Measurements from ENCODE around the gene BRMS1.
"Not testable (repeated sequence)": the region's sequence is repeated elsewhere in the genome, so short reads cannot be mapped to it uniquely, and the experiment has no call there.

Gene BRMS1

DNA sequence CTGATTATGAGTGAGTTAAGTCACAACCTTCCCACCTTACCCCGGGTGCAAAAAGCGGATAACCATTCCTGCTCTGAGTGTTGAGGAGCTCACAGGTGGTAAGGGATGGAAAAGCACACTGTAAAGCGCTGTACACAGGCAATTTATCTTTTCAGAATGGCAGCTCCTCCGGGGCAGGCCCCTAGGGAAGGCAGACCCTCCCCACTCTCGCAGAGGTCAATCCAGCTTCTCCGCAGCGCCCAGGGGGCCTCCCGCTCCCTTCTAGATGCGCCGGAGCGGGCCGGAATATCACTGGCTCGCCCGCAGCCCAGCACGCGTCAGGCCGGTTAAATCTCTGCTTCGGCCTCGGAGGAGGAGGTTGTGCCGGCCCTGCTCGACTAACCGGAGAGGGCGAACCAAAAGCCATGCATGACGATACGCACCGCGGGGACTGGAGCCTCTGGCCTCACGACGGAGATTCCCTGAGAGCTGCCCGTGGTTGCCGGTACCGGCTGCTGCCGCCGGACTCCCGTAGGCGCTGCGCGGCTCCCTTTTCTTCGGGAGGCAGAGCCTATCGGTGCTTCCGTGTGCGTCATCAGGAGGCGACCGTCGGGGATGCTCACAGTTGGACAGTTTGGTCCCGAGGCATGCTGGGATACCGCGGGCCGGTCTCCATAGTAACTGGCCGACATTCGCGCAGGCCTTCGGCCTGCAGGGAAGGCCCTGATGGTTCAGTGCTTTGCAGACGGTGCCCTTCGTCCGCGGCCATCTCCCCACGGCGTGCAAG lies at the start of gene BRMS1:
TSS of gene BRMS1 (minus strand) at position 555 of the 766 bp plus-strand sequence. CDS start 2,870 bp downstream, outside the sequence.
- no peak for FAIRE-seq

DNA sequence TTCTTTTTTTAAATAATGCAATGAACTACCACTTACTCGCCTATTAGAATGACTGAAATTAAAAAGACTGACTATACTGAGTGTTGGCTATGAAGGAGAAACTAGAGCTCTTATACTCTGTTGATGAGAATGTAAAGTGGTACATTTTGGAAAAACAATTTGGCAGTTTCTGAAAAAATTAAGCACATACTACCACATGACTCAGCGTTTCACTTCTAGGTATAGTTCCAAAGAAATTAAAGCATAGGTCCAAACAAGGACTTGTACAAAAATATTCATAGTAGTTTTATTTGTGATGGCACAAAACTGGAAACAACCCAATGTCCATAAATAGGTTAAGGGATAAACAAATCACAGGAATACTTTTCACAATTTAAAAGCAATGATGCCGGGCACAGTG lies 49.0 kb upstream of the BRMS1 start:
- no peak for FAIRE-seq

GRCh38 chr11:66391322-66391721 lies 46.4 kb upstream of the BRMS1 start:
- FAIRE-seq = no peak

- no peak for FAIRE-seq
These were observed 44.0 kb upstream of the BRMS1 start for GRCh38 chr11:66388780-66389386.

GRCh38 chr11:66386171-66387069 lies 41.5 kb upstream of the BRMS1 start:
- FAIRE-seq = peak; percentile 52

GRCh38 chr11:66384316-66384715 lies 39.4 kb upstream of the BRMS1 start:
- FAIRE-seq = not testable (repeated sequence)

DNA sequence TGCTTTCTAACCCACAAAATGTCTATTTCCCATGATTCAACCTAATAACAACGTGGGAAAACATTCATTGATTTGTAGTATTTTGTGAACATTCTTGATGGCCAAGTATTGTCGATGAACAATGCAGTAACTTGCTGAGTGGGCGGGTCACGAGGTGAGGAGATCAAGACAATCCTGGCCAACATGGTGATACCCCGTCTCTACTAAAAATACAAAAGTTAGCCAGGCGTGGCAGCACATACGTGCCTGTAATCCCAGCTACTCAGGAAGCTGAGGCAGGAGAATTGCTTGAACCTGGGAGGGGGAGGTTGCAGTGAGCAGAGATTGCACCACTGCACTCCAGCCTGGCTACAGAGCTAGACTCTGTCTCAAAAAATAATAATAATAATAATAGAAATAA lies 35.4 kb upstream of the BRMS1 start:
- FAIRE-seq = not testable (repeated sequence)

DNA sequence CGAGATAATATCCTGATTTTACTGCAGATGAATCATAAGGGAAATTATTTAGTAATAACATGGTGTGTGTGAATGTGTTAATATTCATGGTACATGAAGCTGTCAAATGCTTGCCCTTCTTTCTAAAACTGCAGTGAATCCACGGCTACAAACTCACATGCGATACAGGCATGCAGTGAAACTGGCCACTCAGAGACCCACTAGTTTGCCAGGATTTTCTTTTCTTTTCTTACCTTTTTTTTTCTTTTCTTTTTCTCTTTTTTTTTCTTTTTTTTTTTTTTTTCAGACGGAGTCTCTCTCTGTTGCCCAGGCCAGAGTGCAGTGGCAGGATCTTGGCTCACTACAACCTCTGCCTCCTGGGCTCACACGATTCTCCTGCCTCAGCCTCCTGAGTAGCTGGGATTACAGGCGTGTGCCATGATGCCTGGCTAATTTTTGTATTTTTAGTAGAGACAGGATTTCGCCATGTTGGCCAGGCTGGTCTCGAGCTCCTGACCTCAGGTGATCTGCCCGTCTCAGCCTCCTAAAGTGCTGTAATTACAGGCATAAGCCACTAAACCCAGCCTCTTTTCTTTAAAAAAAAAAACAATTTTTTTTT lies 28.9 kb upstream of the BRMS1 start:
- not testable (repeated sequence) for FAIRE-seq

GRCh38 chr11:66373265-66373664 lies 28.4 kb upstream of the BRMS1 start:
- no peak for FAIRE-seq

DNA sequence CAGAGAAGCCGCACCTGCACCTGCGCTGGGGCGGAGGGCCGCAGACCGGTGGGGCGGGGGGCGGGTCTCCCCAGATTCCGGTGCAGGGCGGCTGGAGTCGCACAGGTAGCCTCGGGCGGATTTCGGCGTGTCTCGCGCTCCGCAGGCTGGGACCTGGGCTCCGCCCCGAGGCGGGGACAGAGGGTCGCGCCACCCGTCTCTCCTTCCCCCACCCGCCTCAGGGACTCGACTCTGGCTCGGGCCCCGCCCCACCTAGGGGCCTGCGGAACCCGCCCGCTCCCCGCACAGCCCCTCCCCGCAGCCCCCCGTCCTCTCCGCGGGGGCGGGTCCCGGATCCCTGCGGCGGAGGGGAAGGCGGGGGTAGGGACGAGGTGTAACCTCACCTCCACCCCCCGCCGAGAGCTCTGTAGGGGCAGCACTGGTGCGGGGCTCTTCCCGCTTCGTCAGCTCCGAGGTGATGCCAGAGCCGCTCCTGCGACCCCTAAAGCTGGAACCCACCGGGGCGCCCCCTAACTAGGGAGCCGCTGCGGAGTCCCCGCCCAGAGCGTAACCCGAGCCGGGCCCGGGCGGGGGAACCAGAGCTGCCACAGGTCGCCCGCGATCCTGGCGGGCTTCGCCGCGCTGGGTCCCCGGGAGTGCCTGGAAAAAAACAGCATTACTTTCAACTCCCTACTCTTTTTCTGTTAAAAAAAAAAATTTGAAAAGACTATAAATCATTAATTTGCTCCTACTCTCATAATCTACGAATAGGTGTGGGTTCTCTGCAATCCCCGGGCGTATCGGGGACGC lies 26.9 kb upstream of the BRMS1 start, which contains the start of gene SLC29A2:
TSS of gene SLC29A2 (minus strand) at position 134 of the 789 bp plus-strand sequence. CDS start 169 bp downstream, outside the sequence.
- FAIRE-seq = no peak

GRCh38 chr11:66369073-66369894 lies 24.4 kb upstream of the BRMS1 start:
- FAIRE-seq = no peak

DNA sequence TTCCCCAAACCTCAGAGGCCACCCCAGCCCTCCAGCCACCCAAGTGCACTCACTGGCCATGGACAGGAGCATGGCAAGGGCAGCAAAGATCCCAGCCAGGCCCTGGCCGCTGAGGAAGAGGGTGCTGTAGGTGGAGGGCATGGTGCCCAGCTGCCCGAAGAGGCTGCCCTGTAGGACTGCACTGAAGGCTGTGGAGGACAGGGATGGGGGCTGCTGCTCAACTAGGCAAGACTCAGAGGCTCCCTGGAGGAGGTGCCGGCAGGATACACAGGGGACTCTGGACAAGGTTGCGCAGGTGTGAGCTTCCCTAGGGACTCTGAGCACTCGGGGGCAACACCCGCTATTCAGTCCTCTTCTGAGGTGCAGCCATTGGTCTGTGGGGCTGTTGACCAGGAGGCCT lies 23.6 kb upstream of the BRMS1 start:
- no peak for FAIRE-seq

DNA sequence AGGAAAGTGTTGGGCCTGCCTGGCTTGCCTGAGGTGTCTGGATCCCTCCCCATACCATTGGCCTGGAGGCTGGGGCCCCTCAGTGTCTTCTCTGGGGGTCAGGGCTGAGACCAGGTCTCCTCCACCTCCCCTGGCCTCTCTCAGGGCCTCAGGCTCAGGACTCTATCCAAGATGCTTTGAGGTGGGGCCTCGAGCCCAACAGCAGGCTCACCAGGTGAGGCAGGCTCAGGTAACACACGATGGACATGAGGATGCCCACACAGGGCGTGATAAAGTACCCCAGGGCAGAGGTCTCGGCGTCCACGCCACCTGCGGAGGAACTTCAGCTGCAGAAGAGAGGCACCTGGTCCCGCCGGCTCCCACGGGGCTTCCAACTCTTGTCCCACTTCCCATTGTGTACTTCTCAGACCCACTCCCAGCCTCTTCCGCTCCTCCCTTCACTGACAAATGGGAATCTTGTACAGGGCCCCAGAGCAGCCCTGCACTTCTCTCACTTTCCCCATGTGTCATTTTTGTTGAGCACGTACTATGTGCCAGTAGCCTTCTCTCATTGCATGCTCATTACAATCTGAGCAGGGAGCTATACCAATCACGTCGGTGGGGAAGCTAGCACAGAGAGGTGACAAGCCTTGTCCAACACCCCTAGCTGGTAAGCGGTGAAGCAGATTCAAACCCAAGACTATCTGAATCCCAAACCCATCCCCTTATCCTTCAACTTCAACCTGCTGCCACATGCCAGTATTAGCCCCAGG lies 22.8 kb upstream of the BRMS1 start:
- FAIRE-seq = no peak

- no peak for FAIRE-seq
These were observed 22.1 kb upstream of the BRMS1 start for GRCh38 chr11:66366844-66367477.

GRCh38 chr11:66365711-66366619 lies 21.1 kb upstream of the BRMS1 start:
- no peak for FAIRE-seq

DNA sequence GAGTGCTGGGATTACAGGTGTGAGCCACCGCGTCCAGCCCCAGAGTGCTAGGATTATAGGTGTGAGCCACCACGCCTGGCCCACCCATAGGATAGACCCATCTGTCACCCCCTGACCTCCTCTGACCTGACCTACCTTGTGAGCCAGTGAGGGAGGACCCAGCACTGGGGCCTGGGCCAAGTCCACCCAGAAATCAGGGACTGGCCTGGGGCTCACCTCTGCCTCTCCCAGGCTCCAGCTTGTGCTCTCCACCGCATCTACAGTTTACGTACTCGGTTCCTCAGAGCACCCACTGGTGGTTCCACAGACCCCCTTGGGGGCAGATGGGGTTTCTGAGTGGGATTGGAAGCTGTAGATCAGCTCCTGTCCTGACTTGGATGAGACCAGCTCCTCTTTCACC lies 20.3 kb upstream of the BRMS1 start:
- FAIRE-seq = no peak

- no peak for FAIRE-seq
These were observed 19.1 kb upstream of the BRMS1 start for GRCh38 chr11:66363805-66364535.

GRCh38 chr11:66363187-66363601 lies 18.3 kb upstream of the BRMS1 start:
- FAIRE-seq = no peak

Measured in TTC549 (cell line).